Smooth muscle cell of trachea (primary cell): ENCODE measurements around the gene CDK10. TPM values are rescaled to one million over a fixed set of nuclear protein-coding genes. Genes with fewer than 3 reads are reported as not detected.

Experiments
- total RNA-seq: library from RNA; depleted of rRNA; stranded (reverse); fragments of >200 nt; gene quantifications from 2 replicates; pipeline ENCODE4 v1.2.1, GENCODE V29; 2014

The CDK10 gene, protein sequence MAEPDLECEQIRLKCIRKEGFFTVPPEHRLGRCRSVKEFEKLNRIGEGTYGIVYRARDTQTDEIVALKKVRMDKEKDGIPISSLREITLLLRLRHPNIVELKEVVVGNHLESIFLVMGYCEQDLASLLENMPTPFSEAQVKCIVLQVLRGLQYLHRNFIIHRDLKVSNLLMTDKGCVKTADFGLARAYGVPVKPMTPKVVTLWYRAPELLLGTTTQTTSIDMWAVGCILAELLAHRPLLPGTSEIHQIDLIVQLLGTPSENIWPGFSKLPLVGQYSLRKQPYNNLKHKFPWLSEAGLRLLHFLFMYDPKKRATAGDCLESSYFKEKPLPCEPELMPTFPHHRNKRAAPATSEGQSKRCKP
- total RNA-seq: 39.6 and 39.9 TPM in 2 replicates

DNA sequence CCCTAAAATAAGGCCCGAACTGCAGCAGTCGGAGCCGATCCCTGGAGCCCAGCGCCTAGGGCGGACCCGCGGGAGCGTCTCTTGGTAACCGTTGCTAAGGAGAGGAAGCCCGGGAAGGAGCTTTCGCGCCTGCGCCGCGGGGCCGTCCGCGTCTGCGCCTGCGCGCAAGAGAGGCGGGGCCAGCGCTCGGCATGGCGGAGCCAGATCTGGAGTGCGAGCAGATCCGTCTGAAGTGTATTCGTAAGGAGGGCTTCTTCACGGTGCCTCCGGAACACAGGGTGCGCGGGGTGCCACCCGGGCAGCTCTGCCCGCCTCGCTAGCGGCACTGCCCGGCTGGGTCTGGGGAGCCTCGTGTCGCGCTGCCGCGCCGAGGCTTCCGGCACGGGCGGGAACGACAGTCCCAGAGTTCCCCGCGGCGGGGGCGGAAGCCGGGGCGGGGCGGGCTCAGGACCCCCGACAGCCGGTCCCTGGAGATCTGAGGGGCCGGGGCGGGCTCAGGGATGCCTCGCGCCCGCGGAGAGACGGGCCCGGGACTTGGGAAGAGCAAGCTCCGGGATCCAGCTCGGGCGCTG is at the start of gene CDK10:
CDK10 (plus strand) TSS at position 170 of the 572 bp plus-strand sequence; CDS start at position 192, 22 bp downstream.

DNA sequence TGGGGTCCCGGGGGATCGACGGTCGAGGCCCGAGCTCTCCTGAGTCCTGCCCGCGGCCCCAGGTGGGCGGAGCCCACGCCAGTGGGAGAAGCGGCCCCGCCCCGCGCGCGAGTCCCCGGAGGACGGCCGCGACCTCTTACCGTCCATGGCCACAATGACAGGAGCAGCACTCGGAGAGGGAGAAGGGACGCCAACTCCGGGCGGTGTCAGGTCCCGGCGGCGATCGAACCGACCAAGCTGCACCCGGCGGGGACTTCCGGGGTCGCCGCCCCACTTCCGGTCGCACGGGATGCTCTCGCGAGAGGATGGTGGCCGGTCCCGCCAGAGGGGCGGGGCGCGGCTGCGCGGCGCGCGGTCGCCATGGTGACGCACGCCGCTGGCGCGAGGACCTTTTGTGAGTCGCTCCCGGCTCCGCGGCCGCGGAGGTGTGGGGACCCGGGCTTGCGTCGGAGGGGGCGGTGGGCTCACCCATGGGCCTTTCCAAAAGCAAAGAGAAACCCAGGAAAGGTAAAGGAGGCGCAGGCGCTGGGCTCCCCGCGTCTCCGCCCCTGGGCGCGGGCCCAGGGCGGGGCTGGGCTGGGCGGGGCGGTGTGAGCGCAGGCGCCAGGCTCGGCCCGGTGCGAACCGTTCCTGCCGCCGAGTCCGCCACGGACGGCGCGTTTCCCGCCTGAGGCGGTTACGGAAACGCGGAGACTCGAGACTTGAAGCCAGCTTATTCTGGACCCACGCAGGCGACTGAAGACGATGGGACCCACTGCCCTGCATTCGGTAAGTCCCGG is 28.9 kb upstream of the CDK10 start, which contains the start of the genes CHMP1A and SPATA33:
CHMP1A (minus strand) TSS at position 267 of the 779 bp plus-strand sequence; CDS start at position 147, 120 bp downstream.
SPATA33 (plus strand) TSS at position 395 of the 779 bp plus-strand sequence; CDS start at position 471, 76 bp downstream.

DNA sequence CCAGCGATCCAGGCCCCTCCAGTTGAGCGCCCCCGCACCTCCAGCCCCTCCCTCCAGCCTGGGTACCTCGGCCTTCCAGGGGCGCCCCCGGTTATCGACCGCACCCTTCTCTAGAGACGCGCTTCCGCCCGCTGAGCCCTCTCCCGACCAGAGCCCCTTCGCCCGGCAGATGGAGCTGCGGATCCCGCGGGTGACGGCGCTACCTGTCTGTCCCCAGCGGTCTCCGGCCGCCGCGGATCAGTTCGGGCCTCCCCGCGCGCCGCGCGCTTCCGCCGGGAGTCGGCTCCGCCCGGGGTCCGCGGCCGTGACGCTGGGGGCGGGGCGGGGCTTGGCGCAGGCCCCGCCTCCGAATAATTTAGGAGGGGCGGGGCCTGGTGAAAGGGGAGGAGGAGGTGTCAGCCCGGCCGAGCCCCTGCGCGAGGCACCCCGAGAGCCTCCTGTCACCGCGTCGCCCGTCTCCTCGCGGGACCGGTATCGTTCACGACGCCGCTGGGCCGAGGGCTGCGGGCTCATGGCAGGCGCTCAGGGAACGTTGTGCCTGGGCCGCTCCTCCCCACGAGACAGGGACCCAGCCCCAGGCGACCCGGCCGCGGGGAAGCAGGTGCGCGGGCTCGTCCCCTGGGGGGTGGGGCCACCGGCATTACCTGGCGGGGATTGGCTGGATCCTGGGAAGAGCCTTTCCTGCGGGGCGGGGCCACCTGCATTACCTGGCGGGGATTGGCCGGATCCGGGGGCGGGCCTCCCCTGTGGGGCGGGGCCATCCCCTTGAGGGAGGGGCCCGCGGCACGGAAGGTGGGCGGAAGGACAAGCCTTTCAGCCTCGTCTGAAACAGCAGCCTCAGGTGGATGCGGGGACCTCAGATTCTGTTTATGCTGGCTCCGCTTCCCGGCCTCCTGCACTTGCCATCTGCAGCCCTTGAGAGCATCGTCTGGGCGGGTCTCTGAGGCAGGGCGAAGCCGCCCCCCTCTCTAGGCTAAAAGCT is 15.2 kb downstream of the CDK10 start, which contains the start of gene SPATA2L:
SPATA2L (minus strand) TSS at position 281 of the 982 bp plus-strand sequence. CDS start 473 bp downstream, outside the sequence.

DNA sequence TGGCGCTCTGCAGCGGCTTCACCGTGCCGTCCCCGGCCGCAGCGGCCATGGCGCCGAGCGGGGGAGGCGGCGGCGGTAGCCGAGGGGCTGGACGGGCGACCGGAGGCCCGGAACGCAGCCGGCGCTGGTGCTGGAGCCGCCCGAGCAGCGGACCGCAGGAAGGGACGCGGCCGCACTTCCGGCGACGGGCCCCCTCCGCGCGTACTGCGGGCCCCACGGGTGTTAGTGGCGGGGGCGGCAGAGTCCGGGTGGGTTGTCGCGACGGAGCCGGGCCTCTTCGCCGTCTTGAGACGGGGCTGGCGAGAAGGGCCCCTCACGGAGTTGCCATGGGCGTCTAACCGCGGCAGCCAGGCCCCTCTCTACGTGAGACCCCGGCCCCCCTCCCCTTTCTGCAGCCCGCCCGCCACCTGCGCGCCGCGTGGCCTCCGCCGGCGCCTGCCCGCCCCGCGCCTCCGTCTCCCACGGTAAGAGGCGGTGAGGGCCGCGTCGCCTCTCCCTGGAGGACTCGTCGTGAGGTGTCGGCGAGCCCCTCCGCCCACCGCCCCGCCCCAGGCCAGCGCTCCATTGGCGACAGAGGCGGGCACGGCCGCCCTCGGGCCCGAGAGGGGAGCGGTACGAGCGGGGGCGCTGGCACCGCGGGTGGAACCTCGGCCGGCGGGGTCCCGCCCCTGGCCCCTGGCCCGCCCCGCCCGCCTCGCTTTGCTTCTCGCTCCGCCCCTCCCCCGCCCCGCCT is 34.5 kb downstream of the CDK10 start, which contains the start of the genes VPS9D1 and ZNF276:
VPS9D1 (minus strand) TSS at position 86 of the 733 bp plus-strand sequence; CDS start at position 49, 37 bp downstream.
ZNF276 (plus strand) TSS at position 725 of the 733 bp plus-strand sequence. CDS start 104 bp downstream, outside the sequence.

Other genes starting within 250 kb of the CDK10 start
- gene ANKRD11, start 196.1 kb upstream of the CDK10 start, total RNA-seq: 66.0 and 79.3 TPM in 2 replicates
- 139 and 154 TPM in 2 replicates for gene SPG7, start 178.3 kb upstream of the CDK10 start, total RNA-seq
- 2,383 and 3,310 TPM in 2 replicates for gene RPL13, start 126.0 kb upstream of the CDK10 start, total RNA-seq
- gene CPNE7, start 110.9 kb upstream of the CDK10 start, total RNA-seq: 15.6 and 31.6 TPM in 2 replicates
- 0.33 TPM in 1 of 2 replicates, not detected in the other for gene DPEP1, start 73.0 kb upstream of the CDK10 start, total RNA-seq
- 91.3 and 125 TPM in 2 replicates for gene CHMP1A, start 29.0 kb upstream of the CDK10 start, total RNA-seq
- 2.5 and 3.6 TPM in 2 replicates for gene SPATA33, start 28.9 kb upstream of the CDK10 start, total RNA-seq
- 7.7 and 14.2 TPM in 2 replicates for gene SPATA2L, start 15.0 kb downstream of the CDK10 start, total RNA-seq
- 12.8 and 18.2 TPM in 2 replicates for gene VPS9D1, start 34.2 kb downstream of the CDK10 start, total RNA-seq
- 12.2 and 16.2 TPM in 2 replicates for gene ZNF276, start 34.8 kb downstream of the CDK10 start, total RNA-seq
- gene FANCA, start 130.0 kb downstream of the CDK10 start, total RNA-seq: 6.1 and 14.0 TPM in 2 replicates
- 2.2 and 3.6 TPM in 2 replicates for gene SPIRE2, start 141.8 kb downstream of the CDK10 start, total RNA-seq
- 215 and 233 TPM in 2 replicates for gene TCF25, start 186.9 kb downstream of the CDK10 start, total RNA-seq
- 7.1 and 10.3 TPM in 2 replicates for gene MC1R, start 232.2 kb downstream of the CDK10 start, total RNA-seq
- gene TUBB3, start 236.7 kb downstream of the CDK10 start, total RNA-seq: 559 and 710 TPM in 2 replicates